ENCODE results near the gene GPAT2.
A peak's percentile ranks its signal among the peaks of the same experiment; 100 is the strongest.
"Not testable (repeated sequence)": the region's sequence is repeated elsewhere in the genome, so short reads cannot be mapped to it uniquely, and the experiment has no call there.

Gene GPAT2

GRCh38 chr2:96034792-96035191 lies at the start of gene GPAT2:
Gene GPAT2, minus strand, starts transcription at chr2:96034916. Its CDS starts 2,557 bp downstream, at chr2:96032359.
- ATAC-seq (ENCODE audit: low read depth), result peak; percentile 82
- H3K4me1 ChIP-seq (ENCODE audit: insufficient read depth, poor library complexity, severe bottlenecking); H3K27me3 ChIP-seq (ENCODE audit: insufficient read depth, poor library complexity, severe bottlenecking); H3K4me3 ChIP-seq (ENCODE audit: severe bottlenecking); H3K9me3 ChIP-seq (ENCODE audit: severe bottlenecking); H3K27ac ChIP-seq (ENCODE audit: poor library complexity, severe bottlenecking); H3K36me3 ChIP-seq (ENCODE audit: low read depth); DNase-seq (ENCODE audit: low spot score): not testable (repeated sequence)

- ATAC-seq (ENCODE audit: low read depth) (no peak), DNase-seq (ENCODE audit: low spot score) (no peak)
- Histone ChIP-seq H3K9me3 (ENCODE audit: severe bottlenecking) (no peaks in the 10 kb centered on the region), H3K27me3 (ENCODE audit: insufficient read depth, poor library complexity, severe bottlenecking) (no peaks in the 10 kb centered on the region), H3K4me1 (ENCODE audit: insufficient read depth, poor library complexity, severe bottlenecking) (no peaks in the 10 kb centered on the region), H3K4me3 (ENCODE audit: severe bottlenecking) (no peak overlapping the region), H3K36me3 (ENCODE audit: low read depth) (no peaks in the 10 kb centered on the region), H3K27ac (ENCODE audit: poor library complexity, severe bottlenecking) (no peak overlapping the region)
- no peak for TF ChIP-seq CTCF (IDR thresholded peaks at IDR 0.05; ENCODE audit: poor library complexity, severe bottlenecking)
These were observed 49.5 kb upstream of the GPAT2 start for GRCh38 chr2:96083989-96084857.

GRCh38 chr2:96083064-96083939 lies 48.6 kb upstream of the GPAT2 start:
- no peaks in the 10 kb centered on the region for H3K36me3 ChIP-seq (ENCODE audit: low read depth)
- no peak for DNase-seq (ENCODE audit: low spot score)
- no peak for TF ChIP-seq CTCF (IDR thresholded peaks at IDR 0.05; ENCODE audit: poor library complexity, severe bottlenecking)

GRCh38 chr2:96082211-96083063 lies 47.7 kb upstream of the GPAT2 start:
- no peaks in the 10 kb centered on the region for H3K4me1 ChIP-seq (ENCODE audit: insufficient read depth, poor library complexity, severe bottlenecking)
- TF ChIP-seq CTCF (IDR thresholded peaks at IDR 0.05; ENCODE audit: poor library complexity, severe bottlenecking), result no peak
- no peak overlapping the region for H3K4me3 ChIP-seq (ENCODE audit: severe bottlenecking)
- no peaks in the 10 kb centered on the region for H3K27me3 ChIP-seq (ENCODE audit: insufficient read depth, poor library complexity, severe bottlenecking)
- no peaks in the 10 kb centered on the region for H3K36me3 ChIP-seq (ENCODE audit: low read depth)
- no peak for ATAC-seq (ENCODE audit: low read depth)
- no peak for DNase-seq (ENCODE audit: low spot score)
- no peaks in the 10 kb centered on the region for H3K9me3 ChIP-seq (ENCODE audit: severe bottlenecking)
- no peak overlapping the region for H3K27ac ChIP-seq (ENCODE audit: poor library complexity, severe bottlenecking)

More at GRCh38 chr2:96083064-96083939, 48.6 kb upstream of the GPAT2 start:
- H3K4me3 ChIP-seq (ENCODE audit: severe bottlenecking), result no peak overlapping the region
- H3K27ac ChIP-seq (ENCODE audit: poor library complexity, severe bottlenecking), result no peak overlapping the region
- H3K4me1 ChIP-seq (ENCODE audit: insufficient read depth, poor library complexity, severe bottlenecking), result no peaks in the 10 kb centered on the region
- H3K9me3 ChIP-seq (ENCODE audit: severe bottlenecking), result no peaks in the 10 kb centered on the region
- no peak; the same call in 2 of the 3 replicates for ATAC-seq (ENCODE audit: low read depth)
- no peaks in the 10 kb centered on the region for H3K27me3 ChIP-seq (ENCODE audit: insufficient read depth, poor library complexity, severe bottlenecking)

- Histone ChIP-seq H3K27me3 (ENCODE audit: insufficient read depth, poor library complexity, severe bottlenecking) (no peaks in the 10 kb centered on the region), H3K4me1 (ENCODE audit: insufficient read depth, poor library complexity, severe bottlenecking) (no peaks in the 10 kb centered on the region), H3K27ac (ENCODE audit: poor library complexity, severe bottlenecking) (no peak overlapping the region), H3K4me3 (ENCODE audit: severe bottlenecking) (no peak overlapping the region), H3K36me3 (ENCODE audit: low read depth) (no peaks in the 10 kb centered on the region), H3K9me3 (ENCODE audit: severe bottlenecking) (no peaks in the 10 kb centered on the region)
- no peak for DNase-seq (ENCODE audit: low spot score)
- ATAC-seq (ENCODE audit: low read depth), result no peak
- no peak for TF ChIP-seq CTCF (IDR thresholded peaks at IDR 0.05; ENCODE audit: poor library complexity, severe bottlenecking)
These were observed 46.3 kb upstream of the GPAT2 start for GRCh38 chr2:96081042-96081441.
